ENCODE measurements around the gene CDC14A. TPM values are rescaled to one million over a fixed set of nuclear protein-coding genes. Genes with fewer than 3 reads are reported as not detected.
A peak's percentile ranks its signal among the peaks of the same experiment; 100 is the strongest.

The CDC14A gene
- total and polyA plus RNA-seq, 12 donors = 1.4 to 4.0 (median 3.1) TPM

DNA sequence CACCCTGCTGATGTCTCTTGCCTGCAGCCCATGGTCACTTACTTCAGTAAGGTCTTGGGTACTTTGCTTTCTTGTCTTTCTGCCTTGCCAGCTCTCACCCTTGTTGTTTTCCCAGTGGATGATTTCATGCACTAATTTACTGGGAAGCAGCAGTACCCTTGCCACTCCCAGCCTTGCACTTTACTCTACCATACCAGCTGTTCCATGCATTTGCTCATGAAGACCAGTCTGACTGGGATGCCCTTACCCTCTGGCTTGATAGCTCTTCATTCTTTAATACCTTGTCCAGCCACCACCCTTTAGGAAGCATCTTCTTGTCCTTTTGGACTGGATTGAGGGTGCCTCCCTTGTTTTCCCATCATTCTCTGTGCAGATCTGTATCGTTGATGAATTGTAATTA lies 28.3 kb downstream of the CDC14A start:
- DNase-seq = no peak
- Histone ChIP-seq H3K9me3 (no peaks in the 10 kb centered on the region), H3K27me3 (no peaks in the 10 kb centered on the region), H3K27ac (no peak overlapping the region), H3K36me3 (peaks cover 0 to 20% (median 0%) of the 10 kb centered on the region in 9 donors), H3K4me1 (peaks cover 0 to 9% (median 0%) of the 10 kb centered on the region in 9 donors), H3K4me3 (no peak overlapping the region)
- TF ChIP-seq CTCF (IDR thresholded peaks at IDR 0.05) = no peak
- intact Hi-C loops (cut with DNase I) = no loop called here
- no peak for ATAC-seq
- WGBS, 2 donors = 88 to 91% methylated on average over 1 of the region's 1 CpG

DNA sequence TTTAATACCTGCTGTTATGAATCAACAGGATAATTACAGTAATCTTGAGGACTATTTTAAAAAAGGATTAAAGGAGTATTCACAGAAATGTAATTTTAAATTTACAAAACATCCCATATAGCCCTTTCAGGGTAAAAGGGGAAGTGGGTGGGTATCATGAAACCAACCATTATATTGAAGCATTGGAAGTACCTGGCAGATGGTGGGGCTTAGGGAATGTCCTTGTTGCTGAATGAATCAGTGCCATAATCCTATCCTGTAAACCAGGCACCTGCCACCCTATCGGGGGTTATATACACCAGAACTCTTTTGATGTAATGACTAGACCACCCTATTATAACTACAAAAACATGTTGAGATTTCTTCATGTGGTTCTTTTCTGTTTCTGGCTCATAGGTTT lies 30.4 kb downstream of the CDC14A start:
- H3K27ac ChIP-seq = no peak overlapping the region
- intact Hi-C loops (cut with DNase I) = no loop called here
- no peak for TF ChIP-seq CTCF (IDR thresholded peaks at IDR 0.05)
- peaks cover 0 to 20% (median 0%) of the 10 kb centered on the region in 9 donors for H3K36me3 ChIP-seq
- no peak for ATAC-seq
- no peaks in the 10 kb centered on the region for H3K27me3 ChIP-seq
- peaks cover 0 to 21% (median 2%) of the 10 kb centered on the region in 9 donors for H3K4me1 ChIP-seq
- WGBS, 2 donors = 41 to 98% methylated on average over 1 of the region's 1 CpG
- H3K9me3 ChIP-seq = no peaks in the 10 kb centered on the region
- DNase-seq = no peak
- no peak overlapping the region for H3K4me3 ChIP-seq

DNA sequence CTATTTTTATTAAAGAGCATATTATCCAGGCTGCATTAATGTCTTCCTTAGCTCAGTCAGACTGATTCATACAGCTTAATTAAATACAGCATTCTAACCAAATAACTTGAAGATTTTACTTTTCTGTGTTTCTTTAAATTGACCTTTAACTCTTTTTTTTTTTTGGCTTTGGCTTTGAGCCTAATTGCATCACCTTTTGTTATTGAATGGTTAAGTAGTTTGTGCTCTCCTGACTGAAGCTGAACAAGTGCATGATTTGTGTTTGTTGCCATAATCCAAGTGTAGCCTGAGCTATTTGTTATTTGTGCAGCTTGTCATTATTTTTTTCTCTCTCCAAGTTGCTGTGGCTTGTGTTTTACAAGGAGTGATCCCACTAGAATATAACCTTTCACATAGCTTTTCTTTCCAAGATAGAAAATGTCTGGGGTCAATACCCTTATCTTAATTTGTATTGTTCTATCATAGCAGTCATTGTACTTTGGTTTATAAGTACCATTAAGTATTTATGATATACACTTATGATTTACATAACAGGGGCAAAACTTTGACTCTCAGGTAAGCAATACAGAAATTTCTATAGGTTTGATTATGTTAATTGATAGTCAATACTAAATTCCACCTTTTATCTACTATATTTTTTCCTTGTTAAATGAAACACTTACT lies 31.6 kb downstream of the CDC14A start:
- DNase-seq = no peak
- Histone ChIP-seq H3K9me3 (no peaks in the 10 kb centered on the region), H3K4me1 (peaks cover 0 to 30% (median 3%) of the 10 kb centered on the region in 9 donors), H3K4me3 (no peak overlapping the region), H3K27me3 (no peaks in the 10 kb centered on the region), H3K27ac (no peak overlapping the region), H3K36me3 (peaks cover 0 to 15% (median 0%) of the 10 kb centered on the region in 9 donors)
- TF ChIP-seq CTCF (IDR thresholded peaks at IDR 0.05) = no peak
- intact Hi-C loops (cut with DNase I) = no loop called here
- no peak for ATAC-seq

DNA sequence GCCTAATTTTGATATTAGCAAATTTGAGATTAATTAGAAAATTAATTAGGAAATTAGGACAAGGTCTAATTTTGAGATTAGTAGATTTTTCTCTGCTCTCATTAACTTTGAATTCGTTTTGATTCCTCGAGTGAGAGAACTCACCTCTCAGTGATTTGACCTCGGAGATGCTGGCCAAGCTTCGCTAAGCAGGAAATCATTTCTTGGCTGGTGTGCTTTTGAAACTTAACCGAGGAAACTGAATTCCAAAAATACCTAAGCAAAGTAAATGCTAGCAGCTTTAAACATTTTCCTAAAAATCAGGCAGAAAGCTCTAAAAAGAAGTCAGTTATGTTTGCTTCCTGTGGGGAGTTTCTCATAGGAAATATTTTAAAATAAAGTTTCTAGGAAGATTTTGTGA lies 34.9 kb downstream of the CDC14A start:
- ATAC-seq = no peak
- Histone ChIP-seq H3K4me3 (peak overlapping the region in 5 of 10 donors; percentile 7 to 22 (median 16)), H3K27me3 (no peaks in the 10 kb centered on the region), H3K9me3 (no peaks in the 10 kb centered on the region), H3K36me3 (peaks cover 0 to 18% (median 0%) of the 10 kb centered on the region in 9 donors), H3K27ac (peak overlapping the region in 9 of 10 donors; percentile 10 to 73 (median 54)), H3K4me1 (peaks cover 0 to 32% (median 3%) of the 10 kb centered on the region in 9 donors)
- peak in 1 of 9 donors; percentile 1 for TF ChIP-seq CTCF (IDR thresholded peaks at IDR 0.05)
- 38 to 48% methylated on average over 5 of the region's 5 CpGs for WGBS, 2 donors
- intact Hi-C loops (cut with DNase I) = no loop called here
- DNase-seq = peak in 1 of 2 donors; percentile 17

Measured in heart right ventricle (tissue), 16 donors.